GM12872 (cell line): ENCODE measurements around the gene SMPDL3A.

ENCODE experiments used
- CTCF ChIP-seq: IDR thresholded peaks from 3 replicates; pipeline ENCODE4 v1.5.1; 2011; ENCODE audit warnings: low read depth, mild to moderate bottlenecking, low read length, moderate library complexity; ENCODE audit not compliant: insufficient read depth

Gene SMPDL3A

GRCh38 chr6:122751326-122751725 lies 37.7 kb upstream of the SMPDL3A start:
- no peak for TF ChIP-seq CTCF

DNA sequence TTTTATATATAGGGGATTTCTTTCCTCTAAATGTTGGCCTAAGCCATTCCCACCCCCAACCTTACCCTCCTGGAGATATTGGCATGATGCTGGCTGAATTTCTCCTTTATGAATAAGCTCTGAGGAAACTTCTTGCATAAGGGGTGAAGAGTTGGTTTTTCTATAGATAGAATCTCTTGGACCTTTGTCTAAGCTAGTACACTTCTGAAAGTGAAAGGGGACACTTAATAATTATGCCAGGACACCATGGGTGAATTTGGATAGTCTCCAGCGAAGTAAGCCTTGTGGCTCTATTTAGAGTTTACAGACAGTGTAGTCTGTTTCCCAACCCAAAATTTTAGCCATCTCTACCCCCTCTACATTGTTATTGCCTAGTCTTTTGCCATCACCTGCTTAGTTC lies 36.6 kb upstream of the SMPDL3A start:
- TF ChIP-seq CTCF, result no peak

DNA sequence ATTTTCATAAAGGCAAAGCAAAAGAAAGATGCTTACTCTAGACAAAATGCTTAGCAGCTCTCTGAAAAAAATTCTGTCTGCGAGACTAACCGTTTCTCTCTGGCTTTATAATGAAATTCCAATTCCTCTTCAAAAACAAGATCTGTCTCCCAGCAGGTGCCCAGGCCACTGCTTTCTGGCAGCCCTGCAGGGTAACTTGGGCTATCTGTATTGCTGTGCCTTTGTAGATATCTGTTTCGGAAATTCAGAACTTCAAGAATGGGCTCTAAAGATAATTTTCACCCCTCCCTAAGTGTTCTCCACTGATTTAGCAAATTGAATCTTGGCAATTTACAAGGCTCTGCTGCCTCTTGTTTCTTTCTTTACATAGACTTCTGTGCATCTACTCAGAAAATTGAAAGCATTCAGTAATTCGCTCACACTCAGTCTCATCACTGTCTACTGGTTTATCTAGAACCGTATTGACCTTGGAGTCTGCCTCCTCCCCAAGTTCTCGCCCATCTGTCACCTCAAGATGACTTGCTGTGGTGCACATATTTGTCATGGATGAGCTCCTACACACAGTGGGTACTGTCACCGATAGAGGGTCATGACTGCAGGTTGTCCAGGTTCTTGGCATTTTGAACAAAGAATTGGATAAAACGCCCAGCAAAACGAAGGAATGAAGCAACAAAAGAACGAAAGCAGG lies 35.9 kb upstream of the SMPDL3A start:
- TF ChIP-seq CTCF, result no peak

GRCh38 chr6:122753688-122754056 lies 35.4 kb upstream of the SMPDL3A start:
- TF ChIP-seq CTCF, result no peak

GRCh38 chr6:122754191-122754731 lies 34.8 kb upstream of the SMPDL3A start:
- TF ChIP-seq CTCF, result no peak

DNA sequence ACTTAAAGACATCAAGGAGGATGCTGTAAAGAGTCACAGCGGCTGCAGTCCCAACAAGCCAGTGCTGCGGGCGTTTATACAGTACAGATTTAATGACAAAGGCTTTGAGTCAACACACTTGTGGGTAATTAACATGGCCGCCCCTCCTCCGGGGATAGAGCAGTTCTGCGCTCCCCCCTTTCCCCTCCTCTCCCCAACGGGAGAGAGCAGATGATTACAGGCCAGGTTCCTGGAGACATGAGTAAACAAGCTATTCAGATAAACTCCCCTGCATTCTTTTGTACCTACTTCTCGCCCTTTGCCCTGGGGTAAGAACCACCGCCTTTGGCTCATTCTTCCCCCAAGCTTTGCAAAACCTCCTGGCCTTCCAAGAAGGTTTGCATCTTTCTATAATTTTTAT lies 33.2 kb upstream of the SMPDL3A start:
- TF ChIP-seq CTCF, result no peak

- no peak for TF ChIP-seq CTCF
Observed at GRCh38 chr6:122758927-122759334, 30.1 kb upstream of the SMPDL3A start.

DNA sequence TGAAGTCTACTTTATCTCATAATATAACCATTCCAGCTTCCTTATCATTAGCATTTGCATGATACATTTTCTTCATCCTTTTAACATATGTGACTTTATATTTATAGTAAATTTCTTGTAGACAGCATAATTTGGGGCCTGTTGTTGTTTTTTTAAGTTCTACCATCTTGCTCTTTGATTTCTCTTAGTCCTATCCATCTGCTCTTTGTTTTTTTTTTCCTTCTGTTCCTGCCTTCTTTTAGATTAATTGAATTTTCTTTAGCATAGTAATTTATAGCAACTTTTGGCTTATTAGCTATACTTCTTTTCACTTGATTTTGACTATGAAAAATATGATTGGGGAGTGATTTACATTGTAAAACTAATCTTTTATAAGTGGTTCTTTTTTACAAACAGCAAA lies 28.7 kb upstream of the SMPDL3A start:
- no peak for TF ChIP-seq CTCF
